ENCODE measurements around the gene RNF39. TPM values are rescaled to one million over a fixed set of nuclear protein-coding genes. Genes with fewer than 3 reads are reported as not detected.
A peak's percentile ranks its signal among the peaks of the same experiment; 100 is the strongest.

The RNF39 gene
- total RNA-seq, 1 donor from 2014 or later = 18.2 TPM

- no peaks in the 10 kb centered on the region for H3K9me3 ChIP-seq
- no peaks in the 10 kb centered on the region for H3K36me3 ChIP-seq
- no peak overlapping the region for H3K4me3 ChIP-seq
- intact Hi-C loops (cut with DNase I) = no loop called here
- peaks cover 35% of the 10 kb centered on the region for H3K4me1 ChIP-seq
- no peaks in the 10 kb centered on the region for H3K27me3 ChIP-seq
- TF ChIP-seq POLR2AphosphoS5 (IDR thresholded peaks at IDR 0.05; ENCODE audit: insufficient read depth in 1 of 2, low read depth in 1 of 2) = no peak
- TF ChIP-seq, protein P1, sequence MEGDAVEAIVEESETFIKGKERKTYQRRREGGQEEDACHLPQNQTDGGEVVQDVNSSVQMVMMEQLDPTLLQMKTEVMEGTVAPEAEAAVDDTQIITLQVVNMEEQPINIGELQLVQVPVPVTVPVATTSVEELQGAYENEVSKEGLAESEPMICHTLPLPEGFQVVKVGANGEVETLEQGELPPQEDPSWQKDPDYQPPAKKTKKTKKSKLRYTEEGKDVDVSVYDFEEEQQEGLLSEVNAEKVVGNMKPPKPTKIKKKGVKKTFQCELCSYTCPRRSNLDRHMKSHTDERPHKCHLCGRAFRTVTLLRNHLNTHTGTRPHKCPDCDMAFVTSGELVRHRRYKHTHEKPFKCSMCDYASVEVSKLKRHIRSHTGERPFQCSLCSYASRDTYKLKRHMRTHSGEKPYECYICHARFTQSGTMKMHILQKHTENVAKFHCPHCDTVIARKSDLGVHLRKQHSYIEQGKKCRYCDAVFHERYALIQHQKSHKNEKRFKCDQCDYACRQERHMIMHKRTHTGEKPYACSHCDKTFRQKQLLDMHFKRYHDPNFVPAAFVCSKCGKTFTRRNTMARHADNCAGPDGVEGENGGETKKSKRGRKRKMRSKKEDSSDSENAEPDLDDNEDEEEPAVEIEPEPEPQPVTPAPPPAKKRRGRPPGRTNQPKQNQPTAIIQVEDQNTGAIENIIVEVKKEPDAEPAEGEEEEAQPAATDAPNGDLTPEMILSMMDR (IDR thresholded peaks at IDR 0.05) = no peak
- TF ChIP-seq POLR2A (IDR thresholded peaks at IDR 0.05) = no peak
- H3K27ac ChIP-seq = no peak overlapping the region
- no peak for DNase-seq (ENCODE audit: extremely low spot score in 2 of 2)
These were observed 1.6 kb upstream of the RNF39 start for GRCh38 chr6:30077218-30077617.

DNA sequence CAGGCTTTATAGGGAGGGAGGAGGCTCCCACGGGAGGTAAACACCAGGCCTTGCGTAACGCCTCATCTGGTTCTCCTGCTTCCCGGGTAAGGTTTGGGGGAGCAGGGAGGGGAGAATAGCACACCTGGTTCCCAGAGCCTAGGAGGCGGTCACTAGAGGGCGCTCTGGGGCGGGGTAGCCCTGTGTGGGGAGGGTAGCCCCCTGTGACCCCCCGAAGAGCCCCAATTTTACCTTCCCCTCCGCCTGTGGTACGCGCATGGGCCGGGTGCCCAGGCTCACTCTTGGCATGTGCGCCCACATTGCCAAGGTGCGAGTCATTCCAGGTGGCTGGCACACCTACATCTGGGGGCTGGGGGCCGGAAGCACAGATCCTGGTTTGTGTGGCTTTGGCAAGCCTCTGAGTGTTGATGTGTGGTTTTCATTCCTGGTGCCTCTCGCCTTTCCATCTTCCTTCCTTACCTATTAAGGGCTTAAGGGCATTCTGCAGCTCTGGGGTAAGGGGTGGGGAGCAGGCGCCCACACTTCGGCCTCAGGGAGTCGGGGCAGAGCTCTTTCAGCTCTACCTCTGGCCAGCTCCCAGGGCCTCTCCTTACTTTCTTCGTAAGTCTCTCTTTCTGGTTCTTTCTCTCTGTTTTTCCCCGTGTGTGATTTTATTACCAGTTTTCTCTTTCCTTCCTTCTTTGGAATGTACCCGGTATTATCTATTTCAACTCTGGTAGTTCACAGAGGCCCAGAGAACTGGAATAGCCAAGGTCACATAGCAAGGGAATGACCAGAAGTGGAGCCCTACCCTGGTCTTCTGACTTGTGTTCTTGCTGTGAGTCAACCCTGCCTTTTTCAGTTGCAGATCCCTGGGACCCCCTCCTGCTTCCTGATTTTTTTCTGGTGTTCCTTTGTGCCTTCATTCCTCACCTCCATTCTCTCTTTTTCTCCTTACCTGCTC is 492 bp upstream of the RNF39 start:
- H3K27ac ChIP-seq = peak overlapping the region; percentile 79

DNA sequence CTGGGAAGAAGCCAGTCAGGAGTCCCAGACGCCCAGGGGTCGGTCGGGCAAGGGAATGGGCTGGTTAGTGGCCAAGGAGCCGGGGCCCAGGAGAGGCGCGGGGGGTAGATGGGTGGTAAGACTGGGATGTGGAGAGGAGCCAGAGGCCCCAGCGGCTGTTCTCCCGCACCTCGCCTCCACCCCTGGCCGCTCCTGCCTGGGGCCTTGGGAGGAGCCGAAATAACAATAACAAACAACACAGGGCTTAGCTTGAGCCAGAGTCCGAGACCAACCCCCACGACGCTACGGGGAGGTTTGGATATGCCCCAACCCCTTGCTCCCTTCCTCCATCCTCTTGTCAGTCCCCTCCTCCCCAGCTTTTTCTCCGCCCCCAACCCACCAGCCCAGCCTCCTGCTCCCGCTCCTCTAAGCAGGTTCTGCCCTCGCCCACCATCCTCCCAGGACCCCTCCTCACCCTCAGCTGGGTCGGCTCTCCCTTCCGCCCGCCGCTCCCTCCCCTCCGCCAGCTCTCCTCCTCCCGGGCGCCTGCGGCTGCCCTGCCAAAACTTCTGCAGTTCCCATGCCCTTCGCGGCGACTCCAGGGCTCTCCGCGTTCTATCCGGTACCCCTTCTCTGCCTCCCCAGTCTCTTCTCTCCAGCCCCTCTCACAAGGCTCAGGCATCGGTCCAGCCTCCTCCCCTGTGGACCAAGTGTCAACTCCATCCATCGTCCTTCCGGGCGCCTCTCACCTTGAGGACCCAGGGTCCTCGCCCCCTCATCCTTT is 1.1 kb downstream of the RNF39 start:
- peak overlapping the region; percentile 51 to 65 for H3K4me3 ChIP-seq
- no peaks in the 10 kb centered on the region for H3K36me3 ChIP-seq
- peak overlapping the region; percentile 79 for H3K27ac ChIP-seq
- peaks cover 47% of the 10 kb centered on the region for H3K4me1 ChIP-seq
- DNase-seq (ENCODE audit: extremely low spot score in 2 of 2) = no peak
- intact Hi-C loops (cut with DNase I) = no loop called here
- no peaks in the 10 kb centered on the region for H3K9me3 ChIP-seq
- TF ChIP-seq POLR2A (IDR thresholded peaks at IDR 0.05) (no peak), POLR2AphosphoS5 (IDR thresholded peaks at IDR 0.05; ENCODE audit: insufficient read depth in 1 of 2, low read depth in 1 of 2) (peak in 1 of 2 donors; percentile 48)
- TF ChIP-seq, protein P1 (IDR thresholded peaks at IDR 0.05) = no peak
- H3K27me3 ChIP-seq = no peaks in the 10 kb centered on the region

More for the DNA sequence above, 492 bp upstream of the RNF39 start:
- TF ChIP-seq, protein P1 (IDR thresholded peaks at IDR 0.05) = peak in 1 of 3 experiments; percentile 15
- TF ChIP-seq POLR2A (IDR thresholded peaks at IDR 0.05) (no peak), POLR2AphosphoS5 (IDR thresholded peaks at IDR 0.05; ENCODE audit: insufficient read depth in 1 of 2, low read depth in 1 of 2) (peak; percentile 26 to 49)
- no peak for DNase-seq (ENCODE audit: extremely low spot score in 2 of 2)
- intact Hi-C loops (cut with DNase I) = no loop called here
- peak overlapping the region; percentile 51 to 65 for H3K4me3 ChIP-seq
- no peaks in the 10 kb centered on the region for H3K36me3 ChIP-seq
- no peaks in the 10 kb centered on the region for H3K9me3 ChIP-seq
- no peaks in the 10 kb centered on the region for H3K27me3 ChIP-seq
- peaks cover 41% of the 10 kb centered on the region for H3K4me1 ChIP-seq

DNA sequence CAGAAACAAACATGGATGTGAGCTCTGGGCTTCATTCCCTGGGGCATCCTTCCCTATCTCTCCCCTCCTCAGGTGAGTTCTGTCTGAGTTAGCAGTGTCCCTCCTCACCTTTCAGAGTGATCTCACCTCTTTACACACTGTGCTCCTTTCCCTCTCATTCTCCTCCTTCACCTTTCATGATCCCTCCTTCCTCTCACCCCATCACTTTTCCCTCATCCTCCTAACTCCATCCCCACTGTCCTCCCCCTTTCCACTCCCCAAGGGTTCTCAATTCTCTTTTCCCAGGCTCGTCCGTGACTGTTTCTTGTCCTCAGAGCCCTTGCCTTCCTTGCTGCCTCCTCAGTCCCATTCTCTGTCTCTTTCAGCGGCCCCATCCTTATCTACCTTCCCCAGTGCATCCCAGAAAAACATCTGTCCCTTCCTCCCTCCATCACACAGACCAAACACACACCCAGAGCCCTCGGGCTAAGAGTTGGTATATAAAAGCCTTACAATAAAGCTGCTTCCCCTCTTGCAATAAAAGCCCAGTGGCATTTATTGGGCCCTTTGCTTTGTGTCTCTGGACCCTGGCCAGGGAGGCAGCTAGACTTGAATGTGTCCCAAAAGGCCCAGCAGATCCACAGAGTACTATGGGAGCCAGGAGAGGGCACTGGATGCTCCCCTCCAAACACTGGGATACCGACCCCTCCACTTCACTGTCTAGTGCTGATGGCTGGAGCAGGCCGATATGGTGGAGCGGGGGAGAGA is 1.9 kb downstream of the RNF39 start:
- H3K27ac ChIP-seq = peak overlapping the region; percentile 79
- DNase-seq (ENCODE audit: extremely low spot score in 2 of 2) = no peak
- H3K9me3 ChIP-seq = no peaks in the 10 kb centered on the region
- TF ChIP-seq POLR2AphosphoS5 (IDR thresholded peaks at IDR 0.05; ENCODE audit: insufficient read depth in 1 of 2, low read depth in 1 of 2) (no peak), POLR2A (IDR thresholded peaks at IDR 0.05) (no peak)
- TF ChIP-seq, protein P1 (IDR thresholded peaks at IDR 0.05) = no peak
- H3K36me3 ChIP-seq = peaks cover 0 to 8% of the 10 kb centered on the region in 2 donors
- peak overlapping the region; percentile 51 to 65 for H3K4me3 ChIP-seq
- no peaks in the 10 kb centered on the region for H3K27me3 ChIP-seq
- intact Hi-C loops (cut with DNase I) = no loop called here
- H3K4me1 ChIP-seq = peaks cover 47% of the 10 kb centered on the region

Measured in vagina (tissue), 2 donors.